GM19043 (cell line): Measurements from ENCODE around the gene HCN2.
"Not testable (repeated sequence)": the region's sequence is repeated elsewhere in the genome, so short reads cannot be mapped to it uniquely, and the experiment has no call there.

Experiments used
- ATAC-seq: cut with Tn5 transposase; IDR thresholded peaks from one replicate; pipeline ENCODE4 v1.9.1; 2021; ENCODE audit warnings: low read depth; ENCODE audit not compliant: unreplicated experiment

HCN2 gene

DNA sequence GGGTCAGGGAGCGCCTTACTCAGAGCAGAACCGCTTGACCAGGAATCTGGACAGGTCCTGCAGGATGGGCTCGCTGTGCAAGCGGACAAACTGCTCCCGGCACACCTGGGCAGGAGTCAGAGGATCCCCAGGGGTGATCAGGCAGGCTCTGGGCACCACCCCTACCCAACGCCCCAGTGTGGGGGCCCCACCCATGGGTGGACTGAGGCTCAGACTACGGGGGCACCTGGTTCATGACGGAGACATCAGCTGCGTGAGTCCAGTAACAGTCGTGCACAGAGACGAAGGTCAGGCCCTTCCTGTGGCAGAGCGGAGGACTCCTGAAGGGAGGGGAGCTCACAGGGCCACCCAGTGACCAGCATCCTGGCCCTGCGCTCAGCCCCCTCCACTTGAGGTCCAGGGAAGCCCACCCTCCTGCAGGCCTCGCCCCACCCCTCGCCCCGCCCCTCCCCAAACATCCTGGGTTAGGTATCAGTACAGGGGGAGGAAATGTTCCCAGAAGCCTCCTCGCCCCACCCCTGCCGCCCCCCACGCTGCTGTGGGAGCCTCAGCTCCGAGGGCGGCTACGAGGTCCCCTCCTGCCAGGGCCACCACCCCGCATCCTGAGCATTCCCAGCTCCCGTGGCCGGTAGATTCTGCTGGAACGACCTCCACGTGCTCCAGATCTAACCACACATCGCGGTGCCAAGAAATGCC is 28.0 kb downstream of the HCN2 start:
- ATAC-seq, result no peak

DNA sequence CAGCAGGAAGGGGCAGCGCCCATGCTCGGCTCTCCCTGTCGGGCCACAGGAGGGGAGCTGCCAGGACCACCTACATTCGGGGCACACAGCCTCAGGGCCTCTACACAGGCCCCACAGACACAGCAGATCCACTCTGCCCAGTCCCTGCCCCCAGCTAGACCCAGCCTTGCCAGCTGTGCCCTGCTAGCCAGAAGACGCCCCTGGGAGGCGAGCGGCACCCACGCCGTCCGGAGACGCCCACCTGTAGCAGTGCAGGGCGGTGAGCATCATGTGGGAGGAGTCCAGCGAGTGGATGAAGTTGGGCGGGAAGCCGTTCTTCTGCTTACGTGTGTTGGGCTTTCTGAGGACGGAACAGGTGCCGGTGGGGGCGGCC is 28.6 kb downstream of the HCN2 start:
- ATAC-seq, result no peak

DNA sequence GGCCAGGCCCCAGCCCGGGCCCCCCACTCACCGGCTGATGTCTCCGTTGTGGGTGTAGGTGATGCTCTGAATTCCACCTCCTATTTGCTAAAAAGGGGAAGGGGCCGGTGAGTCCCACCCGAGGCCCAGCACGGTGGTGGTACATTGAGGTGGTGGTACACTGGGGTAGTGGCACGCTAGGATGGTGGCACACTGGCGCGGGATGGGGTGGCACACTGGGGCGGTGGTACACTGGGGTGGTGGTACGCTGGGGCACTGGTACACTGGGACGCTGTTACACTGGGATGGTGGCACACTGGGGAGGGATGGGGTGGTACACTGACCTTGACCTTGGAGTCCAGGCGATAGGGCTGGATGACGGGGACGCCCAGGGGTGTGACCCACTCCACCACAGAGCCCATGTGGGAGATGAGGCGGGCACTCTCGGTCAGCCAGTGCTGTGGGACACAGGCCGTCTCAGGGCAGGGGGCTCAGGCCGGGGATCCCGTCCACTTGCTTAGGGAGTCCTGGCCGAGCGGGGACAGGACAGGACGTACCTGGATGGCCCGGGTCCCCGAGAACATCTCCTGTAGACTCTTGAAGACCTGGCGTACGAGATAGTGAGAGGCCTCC is 29.1 kb downstream of the HCN2 start:
- ATAC-seq, result no peak

DNA sequence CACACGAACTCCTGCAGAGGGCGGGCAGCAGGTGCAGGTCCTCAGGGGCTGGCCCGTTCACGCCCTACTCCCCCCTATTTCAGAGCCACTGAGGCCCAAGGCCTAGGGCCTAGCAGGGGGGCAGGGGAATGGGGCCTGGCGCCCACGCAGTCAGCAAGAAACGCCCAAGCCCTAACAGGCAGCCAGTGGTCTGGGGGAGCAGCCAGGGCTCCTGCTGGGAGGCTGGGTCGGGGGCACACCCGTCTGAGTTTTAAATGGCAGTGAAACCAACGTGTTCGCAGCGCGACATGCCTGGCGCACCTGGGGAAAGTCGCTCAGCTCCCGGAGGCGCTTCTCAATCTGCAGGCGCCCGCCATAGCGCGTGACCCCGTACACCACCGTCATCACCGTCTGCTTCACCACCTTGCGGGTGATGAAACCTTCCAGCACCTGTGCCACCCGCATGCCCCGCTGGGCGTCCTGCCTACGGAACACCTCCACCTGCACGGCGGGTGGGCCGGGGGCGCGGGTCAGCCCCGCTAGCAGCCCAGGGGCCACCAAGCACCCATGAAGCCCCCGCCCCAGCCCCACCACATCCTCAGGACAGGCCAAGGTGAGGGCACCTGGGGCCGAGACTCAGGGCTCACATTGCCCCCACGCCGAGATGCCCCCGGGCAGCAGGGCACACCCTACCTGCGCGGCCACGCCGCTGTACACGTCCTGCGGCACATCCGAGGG is 29.8 kb downstream of the HCN2 start:
- ATAC-seq, result no peak

DNA sequence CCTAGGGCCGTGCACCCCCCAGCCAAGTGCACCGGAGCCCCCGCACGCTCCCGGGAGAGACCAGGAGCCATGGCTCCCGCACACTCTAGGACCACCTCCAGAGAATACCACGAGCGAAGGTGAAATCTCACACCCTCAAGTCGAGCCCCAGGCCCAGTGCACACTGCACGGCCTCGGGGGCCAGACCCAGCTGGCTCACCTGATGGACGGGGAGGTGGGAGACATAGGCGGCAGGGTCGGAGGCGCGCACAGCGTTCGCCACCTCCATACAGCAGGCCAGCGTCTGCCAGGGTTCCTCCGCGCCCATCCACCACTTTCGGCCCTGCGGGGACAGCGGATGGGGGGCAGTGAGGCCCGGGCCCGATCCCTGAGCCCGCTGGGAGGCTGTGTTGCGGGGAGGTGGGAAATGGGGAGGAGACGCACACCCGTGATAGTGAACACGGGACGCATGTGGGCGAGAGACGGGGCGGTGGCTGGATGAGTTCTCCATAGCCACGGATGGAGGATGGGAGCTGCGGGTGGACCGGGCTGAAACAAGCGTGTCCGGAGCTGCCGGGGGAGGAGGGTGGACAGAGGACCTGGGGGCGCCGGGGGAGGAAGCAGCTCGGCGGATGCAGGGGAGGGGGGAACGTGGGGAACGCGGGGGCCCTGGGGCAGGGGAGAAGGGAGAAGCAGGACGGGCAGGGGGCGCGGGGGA is 30.6 kb downstream of the HCN2 start:
- ATAC-seq, result no peak

DNA sequence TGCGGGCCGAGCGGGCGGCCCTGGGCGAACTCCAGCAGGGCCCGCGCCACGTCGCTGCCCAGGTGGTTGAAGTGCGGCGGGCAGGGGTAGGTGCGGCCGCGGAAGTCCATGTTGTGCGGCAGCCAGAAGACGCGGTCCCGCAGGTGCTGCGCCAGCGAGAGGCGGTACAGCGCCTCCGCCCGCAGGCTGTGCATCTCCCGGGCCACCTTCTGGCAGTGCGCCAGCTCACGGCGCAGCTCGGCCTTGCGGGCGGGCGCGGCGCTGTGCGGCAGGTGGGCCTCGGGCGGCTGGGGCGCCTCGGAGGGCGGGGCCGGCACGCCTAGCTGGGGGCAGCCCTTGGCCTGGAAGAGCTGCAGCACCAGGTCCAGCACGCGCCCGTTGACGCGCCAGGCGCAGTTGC is 31.5 kb downstream of the HCN2 start:
- not testable (repeated sequence) for ATAC-seq

DNA sequence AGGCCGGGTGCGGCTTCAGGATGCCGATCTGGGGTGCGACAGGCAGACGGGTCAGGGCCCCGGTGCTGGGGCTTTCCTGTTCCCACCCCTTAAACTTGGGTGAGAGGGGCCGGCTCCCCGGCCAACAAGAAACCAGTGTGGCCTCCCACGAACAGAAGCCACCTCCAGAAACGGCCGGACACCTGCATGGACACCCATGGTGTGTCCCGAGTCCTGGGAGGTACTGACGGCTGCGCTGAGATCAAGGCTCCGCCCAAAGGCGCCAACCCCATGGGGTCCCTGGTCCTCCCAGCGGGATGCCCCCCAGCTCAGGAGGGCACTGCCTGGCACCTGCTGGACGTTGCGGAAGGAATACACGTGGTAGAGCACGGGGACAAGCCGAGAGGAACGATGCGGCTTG is 32.1 kb downstream of the HCN2 start:
- no peak for ATAC-seq

DNA sequence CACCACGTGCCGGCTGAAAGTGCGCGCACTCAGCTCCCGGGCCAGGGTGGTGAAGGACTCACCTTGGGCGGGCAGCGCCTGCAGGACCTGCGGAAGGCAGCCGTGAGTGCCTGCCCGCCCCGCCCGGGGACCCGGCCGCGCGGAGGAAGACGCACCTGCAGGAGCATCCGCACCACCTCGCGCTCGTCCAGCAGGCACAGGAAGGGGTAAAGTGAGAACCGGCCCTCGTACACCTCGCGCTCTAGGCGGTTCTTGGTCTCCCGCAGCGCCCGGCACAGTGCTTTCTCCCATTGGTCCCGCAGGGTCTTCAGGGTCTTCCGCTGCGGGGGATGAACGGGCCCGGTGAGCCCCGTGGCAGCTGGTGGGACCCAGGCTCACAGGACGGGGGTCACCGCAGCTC is 33.0 kb downstream of the HCN2 start:
- ATAC-seq, result no peak

DNA sequence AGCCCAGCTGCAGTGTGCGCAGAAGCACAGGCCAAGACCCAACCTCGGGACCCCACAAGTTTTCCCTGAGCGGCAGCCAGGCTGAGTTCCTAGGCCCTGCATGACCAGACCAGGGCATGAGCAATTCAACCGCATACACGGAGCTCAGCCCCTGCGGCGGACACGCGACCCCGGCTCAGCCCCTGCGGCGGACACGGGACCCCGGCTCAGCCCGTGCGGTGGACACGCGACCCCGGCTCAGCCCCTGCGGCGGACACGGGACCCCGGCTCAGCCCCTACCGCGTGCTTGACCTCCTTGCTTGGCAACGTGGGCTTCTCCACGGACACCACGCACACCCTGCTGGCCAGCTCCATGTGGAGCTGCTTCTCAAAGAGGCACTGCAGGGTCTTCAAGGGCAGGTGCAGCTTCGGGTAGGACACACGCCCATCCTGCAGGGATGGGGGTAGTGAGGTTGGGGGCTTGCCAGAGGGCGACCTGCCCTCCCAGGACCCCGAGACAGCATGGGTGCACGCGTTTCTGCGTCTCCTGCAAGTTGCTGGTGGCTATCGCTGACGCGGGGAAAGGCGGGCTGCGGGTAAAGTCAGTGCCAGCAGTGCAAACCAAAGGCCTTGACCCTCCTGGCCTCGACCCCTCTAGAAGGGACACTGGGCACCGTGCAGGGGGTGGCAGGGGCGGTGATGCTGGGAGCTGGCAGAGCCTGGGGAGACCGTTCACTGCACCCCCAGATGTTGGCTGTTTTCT is 33.7 kb downstream of the HCN2 start:
- ATAC-seq, result no peak

DNA sequence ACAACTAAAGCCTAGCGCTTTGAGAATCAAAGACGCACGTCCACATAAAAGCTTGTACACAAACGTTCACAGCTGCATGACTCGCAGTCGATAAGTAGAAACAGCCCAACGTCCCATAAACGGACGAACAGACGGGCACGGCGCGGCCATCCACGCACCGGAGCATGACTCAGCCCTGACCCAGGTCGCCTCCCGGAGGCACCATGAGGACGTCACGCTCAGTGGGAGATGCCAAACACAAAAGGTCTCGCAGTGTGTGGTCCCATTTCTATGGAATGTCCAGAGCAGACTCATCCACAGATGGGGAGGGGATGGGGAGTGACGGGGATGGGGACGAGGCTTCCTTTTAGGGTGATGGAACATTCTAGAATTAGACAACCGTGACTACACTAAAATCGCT is 34.3 kb downstream of the HCN2 start:
- ATAC-seq, result no peak

DNA sequence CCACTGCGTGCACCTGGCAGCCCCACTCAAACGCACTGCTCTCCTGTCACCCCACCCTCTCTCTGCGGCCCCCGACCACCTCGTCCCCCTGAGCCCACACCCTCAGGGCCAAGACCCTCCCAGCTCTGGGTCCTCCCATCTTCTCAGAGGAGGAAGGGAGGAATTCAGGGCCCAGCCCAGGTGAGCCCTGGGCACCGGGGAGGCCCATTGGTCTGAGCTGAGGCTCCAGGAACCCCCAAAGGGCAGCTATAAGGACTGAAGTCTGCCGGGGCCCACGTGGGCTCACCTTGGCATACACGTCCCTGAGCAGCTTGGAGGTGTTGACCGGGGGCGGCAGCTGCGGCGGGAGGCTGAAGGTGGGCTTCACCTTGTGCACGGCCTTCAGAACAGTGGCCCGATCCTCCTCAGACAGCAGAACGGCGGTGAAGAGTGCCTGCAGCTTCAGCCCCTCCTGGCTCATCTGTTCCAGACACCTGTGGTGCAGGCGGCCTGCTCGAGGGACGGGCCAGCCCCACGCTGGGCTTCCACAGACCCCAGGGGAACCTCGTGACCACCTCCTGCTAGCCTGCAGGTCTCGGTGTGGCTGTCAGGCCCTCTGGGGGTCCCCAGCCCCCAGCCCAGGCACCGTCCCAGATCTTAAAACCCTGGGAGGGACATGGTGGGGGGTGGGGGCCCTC is 34.9 kb downstream of the HCN2 start:
- ATAC-seq, result no peak

DNA sequence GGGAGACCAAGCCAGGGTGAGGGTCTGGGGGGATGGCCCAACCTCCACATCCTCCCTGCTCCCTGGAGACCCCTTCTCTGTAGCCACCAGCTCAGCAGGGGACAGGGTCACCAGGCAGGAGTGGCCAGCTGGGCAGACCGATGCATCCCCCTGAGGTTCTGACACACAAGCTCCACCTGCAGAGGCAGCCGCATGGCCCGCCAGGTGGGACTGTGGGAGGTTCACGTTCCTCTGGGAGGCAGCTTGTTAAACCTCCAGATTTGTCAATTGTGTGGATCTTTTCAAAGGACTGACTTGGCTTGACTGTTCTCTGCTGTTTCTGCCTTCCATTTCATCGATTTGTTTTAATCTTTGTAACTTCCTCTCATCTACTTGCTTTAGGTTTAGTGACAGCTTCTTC is 35.6 kb downstream of the HCN2 start:
- no peak for ATAC-seq

DNA sequence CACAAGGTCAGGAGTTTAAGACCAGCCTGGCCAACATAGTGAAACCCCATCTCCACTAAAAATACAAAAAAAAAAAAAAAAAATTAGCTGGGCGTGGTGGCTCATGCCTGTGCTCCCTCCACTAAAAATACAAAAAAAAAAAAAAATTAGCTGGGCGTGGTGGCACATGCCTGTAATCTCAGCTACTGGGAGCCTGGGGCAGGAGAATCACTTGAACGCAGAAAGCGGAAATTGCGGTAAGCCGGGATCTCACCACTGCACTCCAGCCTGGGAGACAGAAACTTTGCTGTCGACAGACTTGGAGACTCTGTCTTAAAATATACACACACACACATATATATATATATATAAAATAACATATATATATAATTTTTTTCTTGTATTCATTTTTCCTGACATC is 36.9 kb downstream of the HCN2 start:
- not testable (repeated sequence) for ATAC-seq

DNA sequence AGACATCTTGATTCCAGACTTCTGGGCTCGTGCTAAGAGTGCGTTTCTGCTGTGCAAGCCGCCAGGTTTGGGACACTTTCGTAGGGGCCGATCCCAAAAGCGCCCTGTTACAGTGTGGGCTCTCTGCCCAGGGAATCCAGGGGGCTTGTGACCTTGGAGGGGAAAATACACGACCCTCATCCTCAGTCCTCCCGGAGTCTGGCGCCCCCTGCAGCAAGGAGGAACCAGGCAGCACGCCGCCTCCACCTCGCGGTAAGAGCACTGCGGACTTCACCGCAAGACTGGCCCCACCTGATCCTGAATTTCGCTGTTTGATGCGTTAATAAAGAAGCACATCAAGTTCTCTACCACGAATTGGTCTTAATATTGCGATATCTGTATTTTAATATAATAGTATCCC is 38.5 kb downstream of the HCN2 start:
- ATAC-seq, result no peak

DNA sequence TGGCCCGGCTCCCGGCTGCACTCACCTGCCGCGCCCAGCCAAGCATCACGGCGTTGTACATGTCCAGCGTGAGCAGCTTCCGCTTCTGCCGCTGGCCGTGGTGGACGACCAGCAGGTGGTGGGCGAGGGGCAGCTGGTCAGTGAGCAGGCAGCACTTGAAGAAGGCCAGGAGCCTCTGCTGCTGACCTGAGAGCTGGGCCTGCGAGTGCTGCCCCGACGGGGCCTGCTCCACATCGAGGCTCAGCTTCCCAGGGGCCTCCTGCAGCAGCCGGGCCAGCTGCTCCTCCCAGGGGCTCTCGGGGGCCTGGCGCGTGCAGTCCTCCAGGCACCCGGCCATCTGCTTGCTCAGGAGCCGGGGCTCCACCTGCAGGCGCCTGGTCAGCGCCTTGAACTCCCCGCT is 39.8 kb downstream of the HCN2 start:
- ATAC-seq, result not testable (repeated sequence)

DNA sequence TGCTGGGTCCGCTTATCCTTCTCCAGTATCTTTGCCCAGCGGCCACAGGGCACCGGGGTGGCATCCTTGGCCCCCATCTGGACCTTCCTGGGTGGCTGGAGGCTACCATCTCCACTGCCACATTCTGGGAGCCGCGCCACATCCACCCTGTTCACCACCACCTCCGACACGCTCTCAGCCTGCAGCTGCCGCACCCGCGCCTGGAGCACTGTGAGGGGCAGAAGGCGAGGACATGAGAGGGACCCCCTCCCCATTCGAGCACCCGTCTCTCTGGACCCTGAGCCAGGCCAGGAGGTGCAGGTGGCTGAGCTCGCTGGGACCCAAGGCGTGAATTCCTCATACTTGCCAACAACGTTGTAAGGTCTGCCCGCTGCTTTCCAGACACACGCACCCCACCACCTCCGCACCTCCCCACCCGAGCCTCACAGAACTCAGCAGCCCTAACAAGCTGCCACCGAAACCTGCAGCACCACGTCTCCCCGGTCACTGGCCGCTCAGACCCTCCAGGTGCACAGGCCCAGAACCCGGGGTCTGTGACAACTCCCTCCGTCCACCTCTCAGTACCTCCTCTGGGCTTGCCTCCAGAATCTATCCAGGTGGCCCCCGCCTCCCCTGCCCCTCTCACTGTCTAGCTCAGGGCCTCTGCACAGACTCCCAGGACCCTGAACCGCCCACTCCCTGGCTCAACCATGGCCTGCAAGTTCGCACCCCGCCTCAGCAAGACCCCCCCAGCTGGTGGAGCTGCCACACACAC is 40.5 kb downstream of the HCN2 start:
- no peak for ATAC-seq

DNA sequence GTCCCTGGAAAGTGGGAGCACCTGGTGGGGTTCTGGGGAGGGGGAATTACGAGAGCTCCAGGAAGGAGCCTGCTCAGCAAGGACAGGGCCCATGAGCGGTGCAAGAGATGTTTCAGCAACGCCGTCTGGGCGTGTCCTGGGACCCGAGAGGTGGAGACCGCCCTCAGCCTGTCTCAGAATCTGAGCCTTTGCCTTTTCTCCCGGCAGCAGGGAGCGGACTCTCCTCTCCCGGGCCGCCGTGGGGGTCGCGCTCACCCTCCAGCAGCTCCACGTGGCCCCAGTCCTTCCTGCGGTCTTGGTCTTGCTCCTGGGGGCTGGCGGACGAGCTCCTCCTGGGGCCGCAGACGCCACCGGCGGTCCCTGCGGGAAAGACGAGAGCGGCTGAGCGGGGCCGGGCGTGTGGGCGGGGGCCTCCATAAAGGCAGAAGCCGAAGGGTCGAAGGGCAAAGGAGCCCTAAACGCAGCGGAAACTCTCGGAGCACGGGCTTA is 42.9 kb downstream of the HCN2 start:
- ATAC-seq, result no peak

DNA sequence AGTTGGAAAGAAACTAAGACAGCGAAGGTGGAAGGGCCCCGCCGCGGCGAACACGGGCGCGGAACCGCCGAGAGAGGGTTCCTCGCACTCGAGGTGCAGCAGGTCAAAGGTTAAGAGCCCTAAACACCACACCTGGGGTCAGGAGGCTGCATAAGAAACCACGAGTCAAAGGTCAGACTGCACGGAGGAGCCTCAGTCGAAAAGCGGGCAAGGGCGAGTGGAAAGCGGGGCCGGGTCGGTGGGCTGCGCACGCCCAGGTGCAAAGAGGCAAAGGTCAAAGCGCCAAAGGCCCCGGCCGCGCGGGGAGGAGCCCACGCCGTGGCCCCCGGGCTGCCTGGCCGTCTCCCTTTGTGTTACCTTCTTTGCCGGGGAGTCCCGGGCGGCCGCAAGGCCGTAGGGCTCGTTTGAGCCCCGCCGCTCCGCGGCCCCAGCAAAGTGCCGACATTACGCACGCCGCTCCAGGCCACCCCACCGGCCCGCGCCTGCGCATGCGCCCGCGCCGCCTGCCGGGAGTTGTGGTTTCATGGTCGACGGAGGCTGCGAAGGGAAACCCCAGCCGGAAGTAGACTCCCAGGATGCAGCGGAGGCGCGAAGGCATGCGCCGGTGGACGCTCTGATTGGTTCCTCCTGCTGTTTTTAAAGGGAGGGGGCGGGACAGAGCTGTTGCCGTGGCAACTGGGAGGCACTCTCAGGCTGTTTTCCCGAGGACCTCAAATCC is 43.5 kb downstream of the HCN2 start, which contains the start of gene POLRMT:
TSS of gene POLRMT (minus strand) at position 470 of the 718 bp plus-strand sequence. CDS start at position 445, 25 bp downstream.
- peak; percentile 85 for ATAC-seq
